ENCODE results near the gene HNRNPC.
"Not testable (repeated sequence)": the region's sequence is repeated elsewhere in the genome, so short reads cannot be mapped to it uniquely, and the experiment has no call there.

Gene HNRNPC

DNA sequence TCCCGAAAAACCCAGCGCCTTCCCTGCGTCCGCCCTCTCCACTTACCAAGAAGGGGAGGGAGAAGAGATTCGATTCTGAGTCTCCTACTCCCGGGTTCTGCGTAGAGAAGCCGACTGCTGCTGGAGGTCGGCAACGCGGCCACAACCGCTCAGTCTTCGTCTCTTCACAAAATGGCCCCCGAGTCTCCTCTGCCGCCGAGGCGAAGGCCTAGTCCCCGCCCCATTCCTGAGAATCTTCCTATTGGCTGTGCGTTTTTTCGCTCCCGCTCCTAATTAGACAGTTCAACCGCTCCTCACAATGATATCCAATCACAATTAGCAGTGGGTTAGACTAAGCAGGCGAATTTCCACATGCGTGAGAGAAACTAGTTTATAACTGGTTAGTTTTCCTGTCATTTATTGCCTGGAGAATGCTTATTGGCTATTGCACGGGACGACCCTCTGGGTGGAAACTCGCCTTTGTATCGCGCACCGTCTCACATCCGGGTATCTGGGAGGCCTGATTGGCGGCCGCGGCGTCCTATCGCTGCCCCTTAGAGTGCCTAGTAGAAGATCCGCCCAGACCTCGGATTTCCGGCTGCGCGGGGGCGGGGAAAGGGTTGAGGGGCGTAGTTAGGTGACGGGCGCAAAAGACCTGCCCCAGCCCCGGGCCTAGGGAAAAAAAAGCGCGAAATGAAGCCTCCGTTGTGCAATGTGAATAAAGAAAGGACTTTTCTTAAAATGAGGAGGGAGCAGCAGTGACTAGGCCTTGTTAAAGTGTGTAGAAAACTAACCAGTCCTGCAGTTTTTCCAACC, at the start of gene HNRNPC:
TSS of gene HNRNPC (minus strand) at position 191 of the 795 bp plus-strand sequence. CDS start 35,249 bp downstream, outside the sequence.
- in situ Hi-C loops (cut with MboI; ENCODE audit: low sequenced_read_pairs) = no loop called here

DNA sequence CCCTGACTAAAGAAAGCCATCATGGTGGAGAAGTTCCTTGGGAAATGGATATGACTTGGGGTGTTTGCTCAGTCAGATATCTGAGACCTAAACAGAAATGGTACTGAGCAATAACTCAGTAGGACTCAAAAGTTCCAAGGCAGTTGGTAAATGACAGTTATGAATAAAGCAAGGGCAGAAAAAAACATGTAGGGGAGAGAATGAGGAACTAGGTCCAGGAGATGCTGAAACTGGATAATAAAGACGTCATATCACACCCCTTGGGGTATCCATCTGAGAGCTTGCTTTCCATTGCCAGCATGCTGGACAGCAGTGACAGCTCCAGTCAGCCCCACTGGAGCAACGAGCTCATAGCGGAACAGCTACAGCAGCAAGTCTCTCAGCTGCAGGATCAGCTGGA, 48.2 kb upstream of the HNRNPC start:
- in situ Hi-C loops (cut with MboI; ENCODE audit: low sequenced_read_pairs) = no loop called here

DNA sequence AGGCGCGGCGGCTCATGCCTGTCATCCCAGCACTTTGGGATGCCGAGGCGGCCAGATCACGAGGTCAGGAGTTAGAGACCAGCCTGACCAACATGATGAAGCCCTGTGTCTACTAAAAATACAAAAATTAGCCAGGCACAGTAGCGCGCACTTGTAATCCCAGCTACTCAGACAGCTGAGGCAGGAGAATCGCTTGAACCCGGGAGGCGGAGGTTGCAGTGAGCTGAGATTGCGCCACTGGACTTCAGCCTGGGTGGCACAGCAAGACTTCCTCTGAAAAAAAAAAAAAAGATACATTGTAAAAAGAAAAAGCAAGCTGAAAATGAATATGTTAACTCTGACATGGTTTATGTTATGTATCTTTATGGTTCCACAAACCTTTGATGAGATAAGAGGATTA, 44.3 kb upstream of the HNRNPC start:
- in situ Hi-C loops (cut with MboI; ENCODE audit: low sequenced_read_pairs) = no loop called here

DNA sequence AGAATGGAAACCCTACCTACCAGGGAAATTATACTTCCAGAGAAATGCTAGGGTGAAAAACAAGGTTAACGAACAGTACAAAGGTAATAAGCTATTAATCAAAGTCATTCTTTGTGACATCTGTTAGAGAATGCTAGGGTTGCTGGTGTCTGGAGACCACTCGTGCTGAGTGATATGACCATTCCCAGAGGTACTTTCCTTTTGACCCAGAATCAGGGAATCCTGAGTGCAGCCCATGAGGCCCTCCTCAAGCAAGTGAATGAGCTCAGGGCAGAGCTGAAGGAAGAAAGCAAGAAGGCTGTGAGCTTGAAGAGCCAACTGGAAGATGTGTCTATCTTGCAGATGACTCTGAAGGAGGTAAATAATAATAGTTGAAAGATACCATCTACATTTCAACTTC, 42.4 kb upstream of the HNRNPC start:
- in situ Hi-C loops (cut with MboI; ENCODE audit: low sequenced_read_pairs) = no loop called here

DNA sequence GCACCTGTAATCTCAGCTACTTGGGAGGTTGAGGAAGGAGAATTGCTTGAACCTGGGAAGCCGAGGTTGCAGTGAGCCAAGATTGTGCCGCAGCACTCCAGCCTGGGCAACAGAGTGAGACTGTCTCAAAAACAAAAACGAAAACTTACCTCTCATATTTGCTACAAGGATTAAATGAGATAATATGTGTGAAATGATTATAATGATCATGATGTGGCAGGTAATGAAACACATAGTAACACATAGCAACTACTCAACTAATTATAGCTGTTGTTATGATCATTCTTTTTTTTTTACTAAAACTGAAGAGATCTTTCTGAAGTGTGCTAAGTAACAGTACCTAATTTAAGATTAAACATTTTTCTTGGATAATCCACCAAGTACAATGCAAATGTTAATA, 40.7 kb upstream of the HNRNPC start:
- in situ Hi-C loops (cut with MboI; ENCODE audit: low sequenced_read_pairs) = no loop called here

DNA sequence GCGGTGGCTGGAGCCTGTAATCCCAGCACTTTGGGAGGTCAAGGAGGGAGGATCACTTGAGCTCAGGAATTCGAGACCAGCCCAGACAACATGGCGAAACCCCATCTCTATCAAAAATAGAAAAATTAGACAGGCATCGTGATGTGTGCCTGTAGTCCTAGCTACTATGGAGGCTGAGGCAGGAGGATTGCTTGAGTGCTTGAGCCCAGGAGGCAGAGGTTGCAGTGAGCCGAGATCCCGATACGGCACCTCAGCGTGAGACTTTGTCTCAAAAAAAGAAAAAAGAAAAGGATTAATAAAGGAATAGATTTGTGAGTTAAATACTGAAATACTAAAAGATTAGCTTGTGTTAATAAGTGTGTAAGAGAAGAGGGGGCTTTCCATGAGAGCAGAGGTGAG, 40.0 kb upstream of the HNRNPC start:
- in situ Hi-C loops (cut with MboI; ENCODE audit: low sequenced_read_pairs) = no loop called here

DNA sequence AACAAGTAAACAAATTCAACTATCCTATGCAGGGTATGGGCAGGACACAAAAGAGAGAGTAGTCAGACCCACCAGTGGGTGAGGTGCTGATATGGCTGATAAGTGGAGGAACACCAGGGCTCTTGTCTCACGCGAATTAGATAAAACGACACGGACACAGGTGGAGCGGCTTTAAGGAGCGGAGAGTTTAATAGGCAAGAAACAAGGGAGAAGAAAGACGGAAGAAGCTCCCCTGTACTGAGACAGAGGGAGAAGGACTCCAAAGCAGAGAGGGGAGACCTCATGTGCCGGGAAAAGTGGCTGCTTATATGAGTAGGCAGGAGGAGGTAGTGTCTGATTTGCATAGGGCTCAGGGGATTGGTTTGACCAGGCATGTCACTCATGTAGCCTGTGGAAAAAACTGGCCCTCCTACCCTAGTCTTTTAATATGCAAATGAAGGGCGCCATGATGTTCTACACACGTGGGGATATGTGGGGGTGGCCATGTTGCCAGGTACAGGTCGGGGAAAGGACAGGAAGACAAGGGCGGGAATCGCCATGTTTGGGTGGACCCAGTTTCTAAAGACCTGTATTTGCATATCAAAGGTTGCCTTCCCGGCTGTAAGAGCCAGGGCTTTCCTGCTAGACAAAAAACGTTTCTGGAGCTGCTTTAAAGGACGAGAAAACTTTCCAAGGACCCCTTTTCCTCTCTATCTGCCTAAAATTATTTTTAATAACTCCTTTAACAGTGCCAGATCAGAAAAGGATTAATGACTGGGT, 39.4 kb upstream of the HNRNPC start:
- in situ Hi-C loops (cut with MboI; ENCODE audit: low sequenced_read_pairs) = no loop called here

DNA sequence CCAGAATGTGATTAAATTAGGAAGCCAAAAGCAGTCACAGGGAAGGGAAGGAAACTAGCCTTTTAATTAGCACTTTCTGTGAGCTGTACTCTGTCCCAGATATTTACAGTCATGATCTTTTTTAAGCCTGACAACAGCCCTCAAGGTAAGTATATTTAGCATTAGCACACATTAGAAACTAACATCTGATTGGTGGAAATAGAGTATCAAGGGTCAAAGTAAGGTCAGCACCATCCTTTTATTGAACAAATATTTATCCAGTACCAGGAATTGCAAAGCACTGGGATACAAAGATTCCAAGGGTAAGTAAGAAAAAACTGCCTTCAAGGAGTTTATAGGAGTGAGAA, 38.9 kb upstream of the HNRNPC start:
- in situ Hi-C loops (cut with MboI; ENCODE audit: low sequenced_read_pairs) = no loop called here

DNA sequence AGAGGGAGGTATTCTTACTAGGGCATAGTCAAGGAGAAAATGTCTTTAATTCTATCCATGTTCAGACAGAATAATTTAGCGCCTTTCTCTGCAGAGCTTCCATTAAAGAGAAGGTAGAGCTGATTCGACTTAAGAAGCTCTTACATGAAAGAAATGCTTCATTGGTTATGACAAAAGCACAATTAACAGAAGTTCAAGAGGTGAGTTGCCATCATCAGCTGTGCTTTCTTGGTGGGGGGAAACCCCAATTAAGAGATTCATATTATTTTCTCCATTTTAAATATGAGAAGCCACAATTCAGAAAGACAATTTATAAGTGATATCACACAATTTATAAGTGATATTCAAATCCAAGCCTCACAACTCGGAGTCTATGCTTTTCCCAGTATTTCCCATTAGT, 38.4 kb upstream of the HNRNPC start:
- in situ Hi-C loops (cut with MboI; ENCODE audit: low sequenced_read_pairs) = no loop called here

DNA sequence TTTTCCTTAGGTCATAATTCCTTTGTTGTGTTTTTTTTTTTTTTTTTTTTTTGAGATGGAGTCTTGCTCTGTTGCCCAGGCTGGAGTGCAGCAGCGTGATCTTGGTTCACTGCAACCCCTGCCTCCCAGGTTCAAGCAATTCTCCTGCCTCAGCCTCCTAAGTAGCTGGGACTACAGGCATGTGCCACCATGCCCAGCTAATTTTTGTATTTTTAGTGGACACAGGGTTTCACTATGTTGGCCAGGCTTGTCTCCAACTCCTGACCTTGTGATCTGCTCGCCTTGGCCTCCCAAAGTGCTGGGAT, 33.5 kb upstream of the HNRNPC start:
- in situ Hi-C loops (cut with MboI; ENCODE audit: low sequenced_read_pairs) = not testable (repeated sequence)

DNA sequence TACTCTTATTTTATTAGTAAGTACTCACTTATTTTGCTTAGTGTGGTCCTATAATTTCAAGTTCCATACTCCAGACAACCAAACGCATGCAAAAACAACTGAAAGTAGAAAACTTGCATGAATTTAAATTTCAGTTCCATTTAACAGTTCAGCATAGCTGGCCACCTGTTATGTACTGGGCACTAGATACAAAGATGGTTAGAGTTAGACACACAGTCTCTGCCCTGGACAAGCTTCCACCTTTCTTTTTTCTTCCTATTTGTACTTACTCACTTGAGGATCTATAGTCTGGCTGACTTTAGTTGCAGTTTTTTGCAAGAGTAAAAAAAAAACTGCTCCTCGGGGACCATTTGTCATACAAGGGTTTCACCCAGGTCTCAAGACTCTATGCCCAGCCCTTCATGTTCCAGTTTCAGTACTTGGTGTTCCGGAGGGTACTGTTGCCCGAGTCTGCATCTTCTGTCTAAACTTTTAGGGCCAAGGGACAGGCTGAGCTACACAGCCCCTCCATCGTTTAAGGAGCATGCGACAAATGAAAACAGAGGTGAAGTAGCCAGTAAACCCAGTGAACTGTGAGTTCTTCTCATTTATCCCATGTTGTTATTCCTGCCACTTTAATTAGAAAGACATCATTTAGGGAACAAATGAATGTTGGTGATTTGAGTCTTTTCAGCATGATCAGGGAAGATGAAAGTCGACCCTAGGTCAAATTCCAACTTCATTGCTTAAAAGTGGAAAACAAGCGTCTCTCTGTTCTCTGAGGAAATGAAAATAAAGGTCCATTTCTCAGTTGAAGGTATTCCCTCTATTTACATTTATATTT, 33.0 kb upstream of the HNRNPC start:
- in situ Hi-C loops (cut with MboI; ENCODE audit: low sequenced_read_pairs) = no loop called here

DNA sequence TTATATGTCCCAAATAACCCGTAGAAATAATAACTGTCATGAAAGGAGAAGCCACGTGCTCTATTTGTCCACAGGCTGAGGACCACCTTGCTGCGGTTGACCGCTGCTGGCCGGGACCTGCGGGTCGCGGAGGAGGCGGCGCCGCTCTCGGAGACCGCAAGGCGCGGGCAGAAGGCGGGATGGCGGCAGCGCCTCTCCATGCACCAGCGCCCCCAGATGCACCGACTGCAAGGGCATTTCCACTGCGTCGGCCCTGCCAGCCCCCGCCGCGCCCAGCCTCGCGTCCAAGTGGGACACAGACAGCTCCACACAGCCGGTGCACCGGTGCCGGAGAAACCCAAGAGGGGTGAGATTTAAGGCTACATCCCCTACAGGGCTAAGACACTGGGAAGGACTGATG, 31.6 kb upstream of the HNRNPC start:
- in situ Hi-C loops (cut with MboI; ENCODE audit: low sequenced_read_pairs) = no loop called here

DNA sequence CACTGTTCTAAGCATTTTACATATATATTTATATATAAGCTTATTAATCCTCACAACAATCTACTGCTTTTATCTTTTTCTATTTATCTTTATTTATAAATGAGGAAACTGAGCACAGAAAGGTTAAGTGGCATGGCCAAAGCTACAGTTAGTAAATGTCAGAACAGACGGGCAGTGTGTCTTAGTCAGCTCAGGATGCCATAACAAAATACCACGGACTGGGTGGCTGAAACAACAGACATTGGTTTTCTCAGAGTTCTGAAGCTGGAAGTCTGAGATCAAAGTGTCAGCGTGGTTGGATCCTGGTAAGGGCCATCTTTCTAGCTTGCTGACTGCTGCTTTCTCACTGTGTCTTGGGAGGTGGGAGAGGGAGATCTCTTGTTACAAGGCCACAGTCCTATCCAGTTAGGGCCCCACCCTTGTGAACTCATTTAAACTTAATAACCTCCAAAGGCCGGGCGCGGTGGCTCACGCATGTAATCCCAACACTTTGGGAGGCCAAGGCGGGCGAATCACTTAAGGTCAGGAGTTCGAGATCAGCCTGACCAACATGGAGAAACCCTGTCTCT, 30.4 kb upstream of the HNRNPC start:
- in situ Hi-C loops (cut with MboI; ENCODE audit: low sequenced_read_pairs) = no loop called here

DNA sequence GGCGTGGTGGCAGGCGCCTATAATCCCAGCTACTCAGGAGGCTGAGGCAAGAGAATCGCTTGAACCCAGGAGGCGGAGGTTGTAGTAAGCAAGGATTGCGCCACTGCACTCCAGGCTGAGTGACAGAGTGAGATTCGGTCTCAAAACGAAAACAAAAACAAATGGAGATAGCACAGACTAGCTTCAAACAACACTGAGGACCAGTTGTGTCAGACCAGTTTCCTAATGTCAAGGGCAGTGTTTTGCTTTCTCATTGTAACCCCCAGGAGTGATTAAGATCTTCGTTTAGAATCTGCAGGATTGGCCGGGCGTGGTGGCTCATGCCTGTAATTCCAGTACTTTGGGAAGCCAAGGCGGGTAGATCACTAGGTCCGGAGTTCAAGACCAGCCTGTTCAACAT, 29.1 kb upstream of the HNRNPC start:
- in situ Hi-C loops (cut with MboI; ENCODE audit: low sequenced_read_pairs) = no loop called here

DNA sequence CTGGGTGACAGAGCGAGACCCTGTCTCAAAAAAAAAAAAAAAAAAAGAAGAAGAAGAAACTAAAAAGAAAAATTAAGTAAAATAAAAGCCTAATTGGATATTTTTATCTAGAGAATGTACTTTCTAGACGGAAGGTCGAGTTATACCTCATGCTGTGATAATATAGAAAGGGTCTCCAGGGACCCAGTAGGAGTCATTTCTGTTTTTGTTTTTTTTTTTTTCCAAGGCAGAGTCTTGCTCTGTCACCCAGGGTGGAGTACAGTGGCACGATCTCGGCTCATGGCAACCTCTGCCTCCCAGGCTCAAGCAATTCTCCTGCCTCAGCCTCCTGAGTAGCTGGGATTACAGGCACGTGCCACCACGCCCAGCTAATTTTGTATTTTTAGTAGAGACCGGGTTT, 24.8 kb upstream of the HNRNPC start:
- in situ Hi-C loops (cut with MboI; ENCODE audit: low sequenced_read_pairs) = not testable (repeated sequence)

DNA sequence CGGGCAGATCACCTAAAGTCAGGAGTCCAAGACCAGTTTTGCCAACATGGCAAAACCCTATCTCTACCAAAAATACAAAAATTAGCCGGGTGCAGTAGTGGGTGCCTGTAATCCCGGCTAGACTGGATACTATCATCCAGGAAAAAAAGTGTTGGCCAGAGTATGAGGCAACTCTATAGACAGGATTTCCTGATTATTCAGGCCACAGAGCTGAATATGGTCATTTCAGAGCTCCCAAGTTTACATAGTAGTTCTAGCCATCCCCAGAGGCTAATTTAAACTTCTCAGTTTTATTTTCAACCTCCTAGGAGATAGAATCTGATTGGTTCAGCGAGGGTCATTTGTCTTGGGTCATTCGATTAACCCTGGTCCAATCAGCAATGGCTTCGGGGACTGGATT, 17.9 kb upstream of the HNRNPC start:
- in situ Hi-C loops (cut with MboI; ENCODE audit: low sequenced_read_pairs) = no loop called here

DNA sequence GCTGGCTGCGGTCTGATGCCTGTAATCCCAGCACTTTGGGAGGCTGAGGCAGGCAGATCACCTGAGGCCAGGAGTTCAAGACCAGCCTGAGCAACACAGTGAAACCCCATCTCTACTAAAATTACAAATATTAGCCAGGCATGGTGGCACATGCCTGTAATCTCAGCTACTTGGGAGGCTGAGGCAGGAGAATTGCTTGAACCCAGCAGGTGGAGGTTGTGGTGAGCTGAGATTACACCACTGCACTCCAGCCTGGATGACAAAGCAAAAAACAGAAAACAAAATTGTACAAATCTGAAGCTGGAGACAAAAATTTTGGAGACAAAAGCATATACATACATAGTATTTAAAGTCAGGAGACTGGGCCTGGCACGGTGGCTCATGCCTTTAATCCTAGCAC, 17.3 kb upstream of the HNRNPC start:
- in situ Hi-C loops (cut with MboI; ENCODE audit: low sequenced_read_pairs) = not testable (repeated sequence)

DNA sequence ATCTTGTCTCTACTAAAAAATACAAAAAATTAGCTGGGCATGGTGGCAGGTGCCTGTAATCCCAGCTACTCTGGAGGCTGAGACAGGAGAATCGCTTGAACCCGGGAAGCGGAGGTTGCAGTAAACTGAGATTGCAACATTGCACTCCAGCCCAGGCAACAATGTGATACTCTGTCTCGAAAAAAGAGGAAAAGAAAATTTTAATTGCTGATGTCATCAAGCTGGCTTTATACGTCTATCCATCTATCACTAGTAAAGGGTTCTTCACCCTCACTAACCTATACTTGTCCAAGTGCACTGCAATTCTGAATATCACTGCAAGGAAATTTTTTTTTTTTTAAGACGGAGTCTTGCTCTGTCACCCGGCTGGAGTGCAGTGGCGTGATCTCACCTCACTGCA, 12.7 kb upstream of the HNRNPC start:
- in situ Hi-C loops (cut with MboI; ENCODE audit: low sequenced_read_pairs) = not testable (repeated sequence)

DNA sequence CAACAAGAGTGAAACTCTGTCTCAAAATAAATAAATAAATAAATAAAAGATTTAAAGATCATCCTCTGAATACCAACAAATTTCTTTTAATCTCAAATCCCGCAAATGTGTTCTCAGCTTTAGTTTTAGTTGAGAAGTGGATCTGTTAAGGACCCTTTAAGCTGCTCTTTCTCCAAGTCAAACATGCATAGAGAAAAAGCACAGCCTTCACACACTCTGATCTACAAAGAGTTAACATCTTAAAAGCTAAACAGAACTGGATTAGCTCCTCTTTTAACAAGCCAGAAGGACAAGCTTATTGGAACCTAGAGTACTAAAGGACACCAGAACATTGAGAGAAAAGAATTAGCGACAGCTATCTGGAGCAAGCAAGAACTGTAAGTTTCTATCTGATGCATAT, 10.5 kb upstream of the HNRNPC start, which contains the start of gene RPGRIP1:
TSS of gene RPGRIP1 (plus strand) at position 301 of the 400 bp plus-strand sequence. CDS start 7,894 bp downstream, outside the sequence.
- in situ Hi-C loops (cut with MboI; ENCODE audit: low sequenced_read_pairs) = no loop called here

DNA sequence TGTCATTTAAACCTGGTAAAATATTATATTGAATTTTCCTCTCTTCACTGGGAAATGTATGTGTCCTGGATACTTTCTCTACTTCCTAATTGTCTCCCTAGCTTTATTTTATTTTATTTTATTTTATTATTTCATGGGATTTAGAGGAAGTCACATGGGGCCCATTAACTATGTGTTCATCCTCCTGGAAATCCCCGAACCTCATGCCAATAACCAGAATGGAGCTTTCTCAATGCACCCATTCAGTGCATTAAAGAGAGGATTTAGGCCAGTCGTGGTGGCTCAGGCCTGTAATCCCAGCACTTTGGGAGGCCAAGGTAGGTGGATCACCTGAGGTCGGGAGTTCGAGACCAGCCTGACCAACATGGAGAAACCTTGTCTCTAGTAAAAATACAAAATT, 9.4 kb upstream of the HNRNPC start:
- in situ Hi-C loops (cut with MboI; ENCODE audit: low sequenced_read_pairs) = no loop called here

DNA sequence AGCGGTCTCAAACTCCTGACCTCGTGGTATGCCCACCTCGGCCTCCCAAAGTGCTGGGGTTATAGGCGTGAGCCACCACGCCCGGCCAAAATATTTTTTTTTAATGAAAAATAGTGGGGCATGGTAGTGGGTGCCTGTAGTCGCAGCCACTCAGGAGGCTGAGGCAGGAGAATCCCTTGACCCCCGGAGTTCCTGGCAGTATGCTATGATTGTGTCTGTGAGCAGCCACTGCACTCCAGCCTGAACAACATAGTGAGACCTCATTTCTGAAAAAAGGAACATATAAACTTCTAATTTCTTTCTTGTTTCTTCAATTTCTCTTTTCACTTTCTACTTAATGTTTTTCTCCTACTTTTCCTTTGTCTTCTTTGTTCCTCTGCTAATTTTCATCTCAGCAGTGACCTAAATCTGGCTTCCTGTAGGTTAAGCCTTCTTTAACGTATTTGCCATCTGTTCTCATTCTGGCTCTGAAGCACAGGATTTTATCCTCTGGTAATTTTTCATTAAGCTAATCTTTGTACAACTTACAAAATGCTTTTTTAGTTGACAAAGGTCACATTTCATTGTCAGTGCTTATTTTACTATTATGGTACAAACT, 6.1 kb upstream of the HNRNPC start:
- in situ Hi-C loops (cut with MboI; ENCODE audit: low sequenced_read_pairs) = no loop called here

Measured in HL-60/S4 treated with retinoic acid at 250 ng/mL for 4 days and 3 days (cell line).